Anterior cingulate cortex (tissue), 58 donors: ENCODE measurements around the gene ANKRD6.

ENCODE experiments used
- DNase-seq, 58 donors: peaks; one replicate each; lab custom pipeline; 2025; lab: John Stamatoyannopoulos, UW

Gene ANKRD6

DNA sequence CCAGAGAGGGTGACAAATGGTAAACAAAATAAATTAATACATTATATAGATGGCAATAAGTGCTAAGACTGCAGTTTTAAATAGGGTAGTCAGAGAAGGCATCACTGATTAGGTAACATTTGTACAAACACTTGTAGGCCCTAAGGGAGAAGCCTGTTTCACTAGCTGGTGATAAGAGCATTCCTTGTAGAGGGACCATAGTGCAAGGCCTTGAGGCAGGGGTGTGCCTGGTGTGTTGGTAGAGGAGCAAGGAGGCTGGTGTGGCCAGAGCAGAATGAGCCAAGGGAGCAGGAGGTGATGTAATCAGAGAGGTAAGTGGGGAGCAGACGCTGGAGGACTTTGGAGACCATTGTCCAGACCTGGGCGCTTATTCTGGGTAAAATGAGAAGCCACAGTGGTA is 70.7 kb downstream of the ANKRD6 start:
- no peak for DNase-seq

DNA sequence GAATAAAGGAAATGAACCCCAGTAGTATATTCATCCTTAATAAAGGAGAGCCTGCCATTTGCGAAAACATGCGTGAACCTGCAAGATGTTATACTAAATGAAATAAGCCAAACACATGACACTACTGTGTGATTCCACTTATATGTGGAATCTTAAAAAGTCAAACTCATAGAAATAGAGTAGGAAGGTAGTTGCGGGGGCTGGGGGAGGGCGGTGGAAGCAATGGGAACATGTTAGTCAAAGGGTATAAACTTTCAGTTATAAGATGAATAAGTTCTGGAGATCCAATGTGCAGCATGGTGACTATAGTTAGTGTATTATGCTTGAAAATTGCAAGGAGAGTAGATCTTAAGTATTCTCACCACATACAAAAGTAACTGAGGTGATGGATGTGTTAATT is 72.9 kb downstream of the ANKRD6 start:
- DNase-seq = no peak

DNA sequence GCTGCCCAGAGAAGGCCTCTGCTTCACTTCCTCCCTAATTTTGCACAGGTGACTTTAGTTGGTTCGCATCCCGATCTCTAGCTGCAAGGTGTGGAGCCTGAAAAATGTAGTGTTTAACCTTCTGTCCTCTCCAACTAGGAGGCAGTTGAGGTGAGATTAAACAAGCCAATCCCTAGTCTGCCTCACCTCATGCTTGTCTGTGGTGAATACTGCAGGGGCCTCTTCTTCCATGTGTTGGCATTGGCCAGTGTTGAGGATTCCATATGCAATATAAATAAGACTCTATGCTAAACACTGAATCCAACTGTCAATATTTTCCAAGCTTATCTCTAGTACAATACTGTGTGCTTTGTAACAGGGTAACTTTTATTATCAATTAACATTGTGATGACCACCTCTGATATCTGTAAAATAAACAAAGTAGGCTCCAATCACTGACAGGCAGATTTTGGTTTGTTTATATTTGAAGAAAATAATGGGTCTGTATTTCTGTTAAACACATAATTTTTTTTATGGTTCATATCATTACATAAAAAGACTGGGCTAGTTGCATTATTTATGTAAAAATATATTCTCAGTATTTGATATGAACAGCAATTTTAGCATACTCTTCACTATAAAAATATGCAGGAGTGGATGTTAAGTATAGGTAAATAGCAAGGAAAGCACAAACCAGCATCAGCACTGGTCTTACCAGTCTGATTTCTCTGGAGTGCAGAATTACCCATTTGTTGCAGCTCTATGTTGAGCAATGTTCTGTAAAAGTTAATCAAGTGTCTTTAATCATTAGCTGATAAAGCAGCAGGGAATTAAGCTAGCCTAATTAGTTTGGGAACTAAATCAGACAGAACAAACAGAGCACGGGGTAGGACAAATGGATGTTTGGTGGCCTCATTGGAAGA is 74.0 kb downstream of the ANKRD6 start:
- DNase-seq = no peak

DNA sequence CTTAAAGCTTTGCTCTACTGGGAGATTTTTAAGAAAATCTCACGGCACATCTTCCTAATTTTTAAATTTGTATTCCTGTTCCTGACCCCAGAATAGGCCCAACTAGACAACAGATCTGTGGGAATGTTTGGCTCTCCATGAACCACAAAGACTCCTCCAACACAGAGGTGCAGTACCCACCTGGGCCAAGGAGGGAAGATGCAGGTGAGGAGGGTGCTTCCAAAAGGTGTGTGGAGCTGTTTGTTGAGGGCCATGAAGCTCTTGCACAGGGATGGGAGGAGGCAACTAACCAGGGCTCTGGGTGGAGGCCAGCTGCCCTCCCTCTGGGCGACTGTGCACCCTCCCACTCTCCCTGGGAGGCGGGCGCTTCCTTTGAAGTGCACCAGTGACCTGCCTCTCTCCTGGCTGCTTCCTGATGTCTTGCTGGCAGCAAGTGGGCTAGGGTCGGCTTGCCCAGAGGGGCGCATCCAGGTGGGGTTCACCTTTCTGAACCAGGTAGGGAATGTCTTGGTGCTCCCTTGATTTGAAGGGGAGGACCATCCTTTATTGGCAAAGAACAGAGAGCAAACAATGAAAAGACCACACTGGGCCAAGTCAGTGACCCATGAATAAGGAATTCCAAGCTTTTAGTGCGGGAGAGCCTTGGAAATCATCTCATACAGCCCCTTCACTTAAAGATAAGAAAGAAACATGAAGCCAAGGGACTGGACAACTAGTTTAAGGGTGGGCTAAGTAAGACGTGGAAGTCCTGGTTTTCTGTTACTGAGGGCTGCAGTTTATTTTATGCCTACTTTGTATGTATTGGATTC is 76.0 kb downstream of the ANKRD6 start:
- DNase-seq = no peak

DNA sequence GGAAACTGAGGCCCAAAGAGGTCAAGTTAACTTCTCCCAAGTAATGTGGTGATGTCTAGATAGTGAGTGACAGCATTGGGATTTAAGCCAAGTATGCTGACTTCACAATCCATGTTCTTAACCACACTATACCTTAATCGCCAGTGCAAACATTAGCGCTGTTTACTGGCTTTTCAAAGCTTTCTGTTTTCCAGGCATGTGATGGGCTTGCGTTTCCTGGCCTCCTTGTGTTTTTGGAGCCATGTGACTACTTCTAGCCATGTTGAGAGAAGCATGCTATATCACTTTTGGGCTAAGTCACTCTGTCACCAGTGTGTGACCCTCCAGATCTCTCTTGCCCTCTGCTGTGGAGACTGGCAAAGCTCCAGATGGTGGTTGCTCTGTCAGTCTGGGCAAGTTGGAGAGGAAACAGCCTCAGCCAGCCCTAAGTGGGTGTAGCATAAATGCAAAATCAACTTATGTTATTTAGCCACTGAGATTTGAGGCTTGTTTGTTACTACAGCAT is 76.9 kb downstream of the ANKRD6 start:
- DNase-seq = no peak

DNA sequence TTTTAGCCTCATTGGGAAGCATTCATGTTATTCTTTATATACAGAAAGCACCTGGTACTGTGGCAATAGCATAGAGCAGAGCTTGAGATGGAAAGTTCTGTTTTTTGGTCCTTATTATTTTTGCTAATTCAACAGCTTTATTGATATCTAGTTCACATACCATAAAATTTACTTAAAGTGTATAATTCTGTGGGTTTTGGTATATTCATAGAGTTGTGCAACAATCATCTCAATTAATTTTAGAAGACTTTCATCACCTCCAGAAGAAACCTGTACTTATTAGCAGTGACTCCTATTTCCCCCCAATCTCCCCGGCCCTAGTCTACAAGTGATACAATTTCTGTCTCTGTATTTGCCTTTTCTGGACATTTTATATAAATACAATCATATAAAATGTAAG is 77.4 kb downstream of the ANKRD6 start:
- DNase-seq = no peak

DNA sequence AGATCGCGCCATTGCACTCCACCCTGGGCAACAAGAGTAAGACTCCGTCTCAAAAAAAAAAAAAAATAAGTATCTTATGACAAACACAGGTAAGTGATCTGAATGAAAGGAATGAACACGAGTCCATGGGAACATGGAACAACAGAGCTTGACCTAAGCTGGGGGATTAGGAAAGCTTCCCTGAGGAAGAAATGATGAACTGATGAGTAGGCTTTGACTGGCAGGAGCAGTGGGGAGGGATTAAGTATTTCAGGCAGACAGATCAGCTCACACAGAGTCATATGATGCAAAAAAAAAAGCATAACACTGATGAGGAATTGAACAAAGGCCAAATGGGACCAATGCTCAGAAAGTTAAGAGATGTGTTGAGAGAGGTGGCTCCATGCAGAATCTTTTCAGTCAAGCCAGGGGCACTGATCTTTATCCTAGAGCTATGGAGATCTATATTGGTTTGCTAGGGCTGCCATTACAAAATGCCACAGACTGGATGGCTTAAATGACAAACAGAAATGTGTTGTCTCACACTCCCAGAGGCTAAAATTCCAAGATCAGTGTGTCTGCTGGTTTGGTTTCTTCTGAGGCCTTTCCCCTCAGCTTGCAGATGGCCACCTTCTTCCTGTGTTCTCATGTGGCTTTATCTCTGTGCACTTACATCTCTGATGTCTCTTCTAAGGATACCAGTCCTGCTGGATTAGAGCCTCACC is 85.6 kb downstream of the ANKRD6 start:
- DNase-seq = no peak

DNA sequence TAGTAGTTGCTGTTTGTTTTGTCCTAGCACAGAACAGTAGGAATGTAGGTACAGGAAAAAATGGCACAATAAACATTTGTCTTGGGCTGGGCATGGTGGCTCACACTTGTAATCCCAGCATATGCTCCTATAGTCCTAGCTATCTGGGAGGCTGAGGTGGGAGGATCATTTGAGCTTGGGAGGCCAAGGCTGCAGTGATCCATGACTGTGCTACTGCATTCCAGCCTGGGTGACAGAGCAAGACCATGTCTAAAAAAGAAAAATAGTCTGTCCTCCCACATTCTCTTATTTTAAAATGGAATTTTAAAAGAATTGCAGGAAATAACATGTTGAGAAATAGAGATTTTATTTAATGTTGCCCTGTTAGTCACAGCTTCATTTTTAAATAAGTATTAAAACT is 87.8 kb downstream of the ANKRD6 start:
- DNase-seq = no peak

DNA sequence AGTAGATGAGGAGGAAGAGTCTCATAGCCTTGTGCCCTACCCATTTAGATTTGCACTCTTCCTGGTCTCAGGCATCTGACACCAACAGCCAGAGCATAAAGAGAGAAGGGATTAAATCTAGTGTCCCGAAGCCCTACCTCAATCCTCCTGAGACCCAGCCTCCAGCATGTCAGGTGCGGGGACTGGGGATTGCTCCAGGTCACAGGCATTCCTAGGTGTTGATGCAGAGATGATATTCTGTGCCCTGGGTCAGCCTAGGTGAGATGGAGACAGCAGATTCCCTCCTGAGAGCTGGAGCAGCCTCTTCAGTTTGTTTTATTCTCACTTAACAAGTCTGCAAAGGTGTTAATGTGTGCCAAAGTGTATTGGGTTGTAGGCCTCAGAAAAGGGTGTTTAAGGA is 89.8 kb downstream of the ANKRD6 start:
- no peak for DNase-seq

DNA sequence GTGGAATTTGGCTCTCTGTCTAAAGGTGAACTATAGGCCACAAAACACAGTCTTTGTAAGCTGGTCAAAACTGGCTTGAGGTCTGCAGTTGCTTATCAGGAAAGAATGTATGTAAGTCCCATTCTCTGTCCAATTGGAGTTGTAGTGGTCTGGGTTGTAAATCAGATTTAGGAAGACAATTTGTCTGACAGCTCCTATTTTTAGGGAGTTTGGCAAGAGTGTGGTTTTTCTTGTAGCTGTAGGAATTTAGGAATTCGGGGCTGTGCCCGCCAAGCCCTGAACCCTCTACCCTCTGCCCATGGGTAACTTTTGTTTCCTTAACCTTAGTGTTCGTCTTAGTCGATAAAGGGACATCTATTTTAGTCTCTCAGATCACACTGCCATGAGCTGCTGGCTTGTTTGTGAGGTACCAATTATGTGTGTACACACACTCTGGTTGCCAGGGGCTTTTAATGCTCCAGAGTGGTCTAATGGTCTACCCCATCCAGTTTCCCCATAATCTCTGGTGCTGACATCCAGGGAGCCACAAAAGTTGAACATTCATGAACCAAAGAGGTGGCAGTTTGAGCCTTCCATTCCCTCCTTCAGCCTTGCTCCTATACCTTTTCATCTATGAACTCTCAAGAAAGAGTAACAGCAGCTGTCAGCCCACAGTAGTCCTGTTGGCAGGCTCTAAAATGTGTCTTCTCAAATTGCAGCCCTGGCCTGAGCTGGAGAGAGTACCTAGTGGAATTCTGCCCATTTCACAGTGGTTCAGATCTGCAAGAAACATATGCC is 93.0 kb downstream of the ANKRD6 start:
- no peak for DNase-seq

DNA sequence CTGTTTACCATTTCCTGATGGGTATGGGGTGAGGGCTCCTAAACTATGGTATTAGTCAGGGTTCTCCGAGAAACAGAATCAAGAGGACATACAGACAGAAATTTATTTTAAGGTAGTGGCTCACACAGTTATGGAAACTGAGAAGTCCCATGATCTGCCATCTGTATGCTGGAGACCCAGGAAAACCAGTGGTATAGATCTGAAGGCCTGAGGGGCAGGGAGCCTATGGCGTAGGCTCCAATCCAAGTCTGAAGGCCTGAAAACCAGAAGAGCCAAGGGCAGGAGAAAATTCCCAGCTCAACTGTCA is 93.6 kb downstream of the ANKRD6 start:
- DNase-seq = no peak

DNA sequence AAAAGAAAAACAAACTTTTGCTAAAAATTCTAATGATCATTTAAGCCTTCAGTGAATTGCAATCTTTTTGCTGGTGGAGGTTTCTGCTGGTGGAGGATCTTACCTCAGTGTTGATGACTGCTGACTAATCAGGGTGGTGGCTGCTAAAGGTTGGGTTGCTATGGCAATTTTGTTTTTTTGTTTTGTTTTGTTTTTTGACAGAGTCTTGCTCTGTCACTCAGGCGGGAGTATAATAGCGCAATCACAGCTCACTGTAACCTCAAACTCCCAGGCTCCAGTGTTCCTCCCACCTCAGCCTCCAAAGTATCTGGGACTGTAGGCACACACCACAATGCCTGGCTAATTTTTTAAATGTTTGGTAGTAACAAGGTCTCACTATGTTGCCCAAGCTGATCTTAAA is 94.7 kb downstream of the ANKRD6 start:
- DNase-seq = no peak

DNA sequence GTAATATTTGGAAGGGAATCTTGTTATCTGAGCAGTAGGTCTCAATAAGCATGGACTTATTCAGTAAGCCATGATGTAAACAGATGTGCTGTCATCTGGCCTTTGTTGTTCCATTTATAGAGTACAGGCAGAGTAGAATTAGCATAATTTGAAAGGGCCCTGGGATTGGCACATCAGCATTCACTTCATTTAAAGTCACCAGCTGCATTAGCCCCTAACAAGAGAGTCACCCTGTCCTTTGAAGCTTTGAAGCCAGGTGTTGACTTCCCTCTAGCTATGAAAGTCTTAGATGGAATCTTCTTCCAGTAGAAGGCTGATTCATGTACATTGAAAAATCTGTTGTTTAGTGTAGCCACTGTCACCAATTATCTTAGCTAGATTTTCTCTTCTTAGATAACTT is 95.9 kb downstream of the ANKRD6 start:
- DNase-seq = no peak

DNA sequence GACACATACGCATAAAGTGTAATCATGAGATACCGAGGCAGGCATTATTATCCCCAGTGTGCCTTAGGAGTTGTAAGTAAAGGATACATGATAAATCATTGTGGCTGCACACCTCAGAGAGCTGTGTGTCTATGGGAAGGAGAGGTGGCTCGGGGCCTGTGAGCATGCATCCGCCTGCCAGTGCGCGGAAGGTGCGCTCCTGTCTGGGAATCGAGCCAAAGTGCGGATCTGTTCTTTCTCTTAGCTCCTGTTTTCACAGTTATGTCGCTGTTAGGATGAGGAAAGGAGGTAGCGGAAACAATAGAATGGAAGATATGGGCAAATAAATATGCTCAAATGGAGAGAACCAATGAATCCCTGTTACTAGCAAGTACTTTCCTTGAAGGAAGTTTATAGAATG is 98.0 kb downstream of the ANKRD6 start:
- DNase-seq = no peak

DNA sequence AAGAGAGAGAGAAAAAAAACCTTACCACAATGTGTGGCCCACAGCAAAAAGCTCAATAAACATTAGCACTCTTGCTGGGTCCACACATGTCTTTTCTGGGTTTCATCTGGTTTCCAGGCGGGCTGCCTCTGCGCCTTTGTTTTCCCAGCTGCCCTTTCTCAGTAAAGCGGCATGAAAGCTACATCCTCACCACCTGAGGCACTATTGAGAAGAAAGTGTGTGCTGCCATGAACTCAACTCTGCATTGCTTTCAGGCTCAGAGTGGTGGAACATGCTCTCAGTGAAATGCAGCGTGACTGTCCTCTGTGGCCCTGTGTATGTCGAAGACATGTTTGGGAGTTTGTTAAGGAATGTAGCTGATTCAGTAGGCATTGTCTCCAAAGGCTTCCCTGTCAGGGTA is 103.3 kb downstream of the ANKRD6 start:
- no peak for DNase-seq

DNA sequence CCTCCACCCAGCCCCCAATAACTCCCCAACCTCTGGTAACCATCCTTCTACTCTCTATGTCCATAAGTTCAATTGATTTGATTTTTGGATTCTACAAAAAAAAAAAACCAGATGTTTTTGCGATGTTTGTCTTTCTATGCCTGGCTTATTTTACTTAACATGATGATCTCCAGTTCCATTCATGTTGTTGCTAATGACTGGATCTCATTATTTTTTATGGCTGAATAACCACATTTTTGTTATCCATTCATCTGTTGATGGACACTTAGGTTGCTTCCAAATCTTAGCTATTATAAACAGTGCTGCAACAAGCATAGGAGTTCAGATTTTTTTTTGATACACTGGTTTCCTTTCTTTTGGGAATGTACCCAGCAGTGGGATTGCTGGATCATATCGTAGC is 106.8 kb downstream of the ANKRD6 start:
- DNase-seq = no peak

DNA sequence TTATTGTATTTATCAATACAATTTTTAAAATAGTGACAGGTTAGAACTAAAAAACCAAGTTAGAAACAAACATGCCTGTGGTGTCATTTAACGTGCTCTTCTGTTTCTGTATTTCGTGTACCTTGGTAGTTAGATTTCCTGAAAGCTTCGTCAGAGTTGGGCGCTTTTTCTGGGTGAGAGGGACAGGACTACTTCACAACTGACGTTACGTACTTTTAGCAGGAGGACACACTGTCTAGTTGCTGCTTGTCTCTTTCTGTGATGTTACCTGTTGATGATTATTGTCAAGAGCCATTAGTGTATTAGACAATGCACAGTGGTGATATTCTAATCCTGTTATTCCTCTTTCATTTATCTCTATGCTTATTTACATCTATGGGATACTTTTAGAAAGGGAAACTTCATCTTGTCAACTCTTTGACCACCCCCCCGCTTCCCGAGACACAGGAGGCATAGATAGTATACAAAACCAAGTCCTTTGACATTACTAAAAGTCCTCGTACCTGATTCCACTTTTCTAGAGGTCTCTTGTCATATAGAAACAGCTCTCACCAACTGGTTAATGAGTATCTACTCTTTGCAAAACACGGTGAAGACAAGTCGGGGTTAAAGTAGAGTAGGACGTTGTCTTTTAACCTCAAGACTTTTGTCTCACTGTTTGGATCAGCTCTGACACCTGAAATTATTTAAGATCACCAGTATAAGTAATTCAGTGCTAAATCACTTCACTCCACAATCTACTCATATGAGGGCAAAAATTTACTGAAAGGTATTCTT is 109.3 kb downstream of the ANKRD6 start:
- no peak for DNase-seq

DNA sequence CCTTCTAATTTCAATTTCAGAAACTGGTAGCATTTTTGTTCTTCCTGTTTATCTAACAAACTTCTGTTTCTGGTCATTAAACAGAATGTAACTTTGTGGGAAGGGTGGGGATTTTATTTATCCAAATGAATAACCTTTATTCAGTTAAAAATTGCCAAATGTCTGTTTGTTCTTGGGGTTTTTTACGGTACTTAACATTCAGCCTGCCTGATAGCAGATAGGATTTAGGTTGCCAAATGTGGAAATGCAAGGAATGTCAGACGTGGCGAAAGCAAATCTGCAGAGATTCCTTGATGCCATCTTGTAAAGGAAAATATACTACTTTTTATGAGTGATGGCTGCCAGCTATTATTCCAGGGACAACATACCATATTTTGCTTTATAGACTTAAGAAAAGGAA is 109.9 kb downstream of the ANKRD6 start:
- no peak for DNase-seq

DNA sequence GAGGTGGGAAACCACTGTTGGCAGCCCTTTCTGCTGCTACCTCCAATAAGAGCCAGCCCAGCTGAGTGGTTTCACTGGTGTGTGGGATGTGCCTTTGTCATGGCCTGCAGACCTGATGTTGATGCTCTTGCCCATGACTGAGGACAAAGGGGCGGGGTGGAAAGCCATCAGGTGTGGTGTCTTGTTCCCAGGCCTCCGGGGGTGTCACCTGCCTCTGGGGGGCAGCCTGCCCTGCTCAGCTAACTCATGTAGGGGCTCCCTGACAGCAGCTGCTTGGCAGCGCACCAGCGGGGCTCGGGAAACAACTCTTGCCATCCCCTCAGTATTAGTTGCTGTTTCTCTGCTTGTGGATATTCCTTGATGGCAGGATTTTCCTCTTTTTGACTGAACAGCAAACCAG is 114.3 kb downstream of the ANKRD6 start:
- no peak for DNase-seq

DNA sequence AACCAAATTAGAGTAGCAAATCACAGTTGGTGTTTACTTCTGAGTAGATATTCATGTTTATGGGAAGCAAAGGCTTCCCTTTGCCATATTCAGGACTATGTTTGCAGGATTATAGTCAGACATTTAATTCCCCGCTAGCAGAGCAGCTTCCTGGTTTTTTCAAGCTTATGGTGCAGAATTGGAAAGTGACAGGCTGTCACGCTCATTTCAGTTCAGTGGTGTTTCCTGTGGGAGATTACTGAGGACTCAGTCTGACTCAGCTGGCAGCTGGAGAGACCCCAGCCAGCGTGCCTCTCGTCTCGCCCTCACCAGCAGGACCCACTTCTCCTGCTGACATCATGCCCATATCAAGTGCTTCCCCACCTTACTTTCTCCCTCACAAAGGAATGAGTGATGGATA is 120.5 kb downstream of the ANKRD6 start:
- no peak for DNase-seq
